Vagina (tissue), 2 donors: ENCODE results near the gene GALNT2.

ENCODE experiments used
- CTCF ChIP-seq, 3 experiments: fragments of 450-650 bp in 2 of 3; fragments of 200-600 bp in 1 of 3; sonication (generic) in 1 of 3; IDR thresholded peaks; one replicate each; pipeline ENCODE4 v1.5.1; 2017 to 2019; ENCODE audit warnings: antibody characterized with exemption in 3 of 3, mild to moderate bottlenecking in 2 of 3, moderate library complexity in 2 of 3
- POLR2A ChIP-seq, 2 donors: fragments of 450-650 bp; IDR thresholded peaks; one replicate each; pipeline ENCODE4 v1.6.1; 2017; ENCODE audit warnings: antibody characterized with exemption in 2 of 2, mild to moderate bottlenecking in 2 of 2, moderate library complexity in 2 of 2
- POLR2AphosphoS5 ChIP-seq, 2 donors: sonication (generic); formaldehyde crosslinking; IDR thresholded peaks; one replicate each; pipeline ENCODE4 v1.9.0; 2017; ENCODE audit warnings: antibody characterized with exemption in 2 of 2, mild to moderate bottlenecking in 2 of 2, low read depth in 1 of 2; ENCODE audit not compliant: insufficient read depth in 1 of 2

- TF ChIP-seq CTCF (IDR thresholded peaks at IDR 0.05) (no peak), POLR2A (IDR thresholded peaks at IDR 0.05) (no peak), POLR2AphosphoS5 (IDR thresholded peaks at IDR 0.05; ENCODE audit: insufficient read depth in 1 of 2, low read depth in 1 of 2) (no peak)
These were observed 209.4 kb downstream of the GALNT2 start for GRCh38 chr1:230276401-230276800.
